Transverse colon (tissue), 4 donors: ENCODE measurements around the gene FLVCR2. TPM values are rescaled to one million over a fixed set of nuclear protein-coding genes. Genes with fewer than 3 reads are reported as not detected.
"Not testable (repeated sequence)": the region's sequence is repeated elsewhere in the genome, so short reads cannot be mapped to it uniquely, and the experiment has no call there.

Experiments used
- DNase-seq: peaks from one replicate; pipeline ENCODE4 v3.0.0-alpha.2; 2019
- H3K27ac ChIP-seq, 4 donors: fragments of 200-600 bp; sonication (generic); 2 replicates each; pipeline ENCODE4 v1.5.1; 2016 to 2018; ENCODE audit warnings: inconsistent platforms in 4 of 4
- H3K27me3 ChIP-seq: fragments of 200-600 bp; sonication (generic); 2 replicates; pipeline ENCODE4 v1.5.1; 2017; ENCODE audit warnings: inconsistent platforms
- H3K36me3 ChIP-seq, 4 donors: fragments of 200-600 bp; sonication (generic); 2 replicates each; pipeline ENCODE4 v1.5.1; 2017 to 2019; ENCODE audit warnings: inconsistent platforms in 4 of 4
- H3K4me1 ChIP-seq, 4 donors: fragments of 200-600 bp; sonication (generic); 2 replicates each; pipeline ENCODE4 v1.5.1; 2017 to 2020; ENCODE audit warnings: inconsistent platforms in 4 of 4
- H3K4me3 ChIP-seq, 4 donors: fragments of 200-600 bp; sonication (generic); 1 replicate in 1 of 4; 2 replicates in 3 of 4; pipeline versions ENCODE4 v1.5.1 to v1.6.1; 2017 to 2019; ENCODE audit warnings: inconsistent platforms in 4 of 4
- H3K9me3 ChIP-seq, 2 donors: fragments of 200-600 bp; sonication (generic); 2 replicates each; pipeline ENCODE4 v1.5.1; 2017 to 2019; ENCODE audit warnings: inconsistent platforms in 2 of 2
- CTCF ChIP-seq, 5 experiments: fragments of 200-600 bp in 3 of 5; fragments of 450-650 bp in 2 of 5; sonication (generic) in 3 of 5; IDR thresholded peaks; 1 replicate in 2 of 5; 2 replicates in 3 of 5; pipeline ENCODE4 v1.5.1; 2016 to 2017; ENCODE audit warnings: antibody characterized with exemption in 5 of 5, inconsistent platforms in 3 of 5, mild to moderate bottlenecking in 2 of 5, moderate library complexity in 1 of 5
- EP300 ChIP-seq: sonication (generic); formaldehyde crosslinking; IDR thresholded peaks from one replicate; pipeline ENCODE4 v1.6.1; 2017; ENCODE audit warnings: antibody characterized with exemption, low read depth
- POLR2A ChIP-seq: fragments of 450-650 bp; IDR thresholded peaks from one replicate; pipeline ENCODE4 v1.6.1; 2016; ENCODE audit warnings: antibody characterized with exemption, mild to moderate bottlenecking, moderate library complexity
- POLR2AphosphoS5 ChIP-seq, 3 donors: sonication (generic); formaldehyde crosslinking; IDR thresholded peaks; one replicate each; pipeline ENCODE4 v1.6.1; 2016; ENCODE audit warnings: antibody characterized with exemption in 3 of 3
- WGBS, 2 donors: methylation state at CpG; one replicate each; pipeline ENCODE4 v1.1.5; 2018; ENCODE audit warnings: low coverage in 1 of 2; 5-methylcytosine and 5-hydroxymethylcytosine counted together
- in situ Hi-C, 4 donors: fragments of 200-750 bp; cut with MboI; loops; one replicate each; pipeline versions ENCODE4 v1.15.0 to v1.15.1; 2017; ENCODE audit warnings: low sequenced_read_pairs in 3 of 4, low pct_ligation_motif_present in 1 of 4, low pct_unique_long_range_greater_than_20kb in 1 of 4
- intact Hi-C: fragments of 100-400 bp; cut with DNase I; formaldehyde crosslinking; loops from one replicate; pipeline ENCODE4 v1.15.1; 2023; ENCODE audit warnings: low total_unique reads
- total RNA-seq, 4 donors: library from RNA; depleted of rRNA; stranded (reverse); fragments of >200 nt; gene quantifications; one replicate each; pipeline ENCODE4 v1.1.0, GENCODE V29; 2016

Gene FLVCR2
- total RNA-seq, 4 donors from 2014 or later = 6.2 to 54.5 (median 45.0) TPM

GRCh38 chr14:75675265-75675960 is 97.0 kb downstream of the FLVCR2 start:
- Histone ChIP-seq H3K27ac (no peak overlapping the region), H3K4me3 (no peak overlapping the region), H3K27me3 (no peaks in the 10 kb centered on the region), H3K36me3 (peaks cover 0 to 16% (median 7%) of the 10 kb centered on the region in 4 donors), H3K4me1 (no peaks in the 10 kb centered on the region), H3K9me3 (no peaks in the 10 kb centered on the region)
- WGBS, 2 donors = 33 to 86% methylated on average over 1 to 2 of the region's 2 CpGs
- DNase-seq = no peak
- TF ChIP-seq POLR2AphosphoS5 (IDR thresholded peaks at IDR 0.05) (no peak), CTCF (IDR thresholded peaks at IDR 0.05) (no peak), EP300 (no peak), POLR2A (no peak)
- in situ Hi-C loops = no loop called here
- intact Hi-C loops = no loop called here

- no peaks in the 10 kb centered on the region for H3K9me3 ChIP-seq
- intact Hi-C loops = no loop called here
- DNase-seq = no peak
- no peaks in the 10 kb centered on the region for H3K4me1 ChIP-seq
- H3K4me3 ChIP-seq = no peak overlapping the region
- WGBS, 2 donors = 54 to 73% methylated on average over 1 to 2 of the region's 2 CpGs
- H3K27me3 ChIP-seq = no peaks in the 10 kb centered on the region
- in situ Hi-C loops = no loop called here
- H3K27ac ChIP-seq = no peak overlapping the region
- peaks cover 0 to 25% (median 13%) of the 10 kb centered on the region in 4 donors for H3K36me3 ChIP-seq
- TF ChIP-seq POLR2AphosphoS5 (IDR thresholded peaks at IDR 0.05) (no peak), CTCF (IDR thresholded peaks at IDR 0.05) (no peak), EP300 (no peak), POLR2A (no peak)
Observed at GRCh38 chr14:75685910-75686309, 107.5 kb downstream of the FLVCR2 start.

- Histone ChIP-seq H3K4me3 (no peak overlapping the region), H3K27me3 (no peaks in the 10 kb centered on the region), H3K27ac (no peak overlapping the region), H3K36me3 (peaks cover 0 to 24% (median 12%) of the 10 kb centered on the region in 4 donors), H3K9me3 (no peaks in the 10 kb centered on the region), H3K4me1 (no peaks in the 10 kb centered on the region)
- intact Hi-C loops = no loop called here
- TF ChIP-seq POLR2AphosphoS5 (IDR thresholded peaks at IDR 0.05) (no peak), EP300 (no peak)
- no peak for DNase-seq
- in situ Hi-C loops = no loop called here
- WGBS, 2 donors = 76 to 86% methylated on average over 2 of the region's 2 CpGs
Observed at GRCh38 chr14:75689012-75689411, 110.6 kb downstream of the FLVCR2 start.

GRCh38 chr14:75690010-75690409 is 111.6 kb downstream of the FLVCR2 start:
- no peaks in the 10 kb centered on the region for H3K9me3 ChIP-seq
- peaks cover 0 to 29% (median 11%) of the 10 kb centered on the region in 4 donors for H3K36me3 ChIP-seq
- no peak overlapping the region for H3K4me3 ChIP-seq
- no peak overlapping the region for H3K27ac ChIP-seq
- in situ Hi-C loops (no loop called here), intact Hi-C loops (no loop called here)
- no peaks in the 10 kb centered on the region for H3K4me1 ChIP-seq
- no peaks in the 10 kb centered on the region for H3K27me3 ChIP-seq
- DNase-seq = no peak
- TF ChIP-seq POLR2A = no peak
- 88 to 92% methylated on average over 5 to 7 of the region's 7 CpGs for WGBS, 2 donors

GRCh38 chr14:75695025-75695424 is 116.6 kb downstream of the FLVCR2 start:
- intact Hi-C loops, H3K4me3 ChIP-seq, H3K4me1 ChIP-seq, H3K27ac ChIP-seq, DNase-seq, H3K9me3 ChIP-seq, H3K27me3 ChIP-seq, in situ Hi-C loops: not testable (repeated sequence)
- 98 to 100% methylated on average over 1 to 6 of the region's 6 CpGs for WGBS, 2 donors
- H3K36me3 ChIP-seq = peaks cover 0 to 32% (median 11%) of the 10 kb centered on the region in 4 donors
